ENCODE data around the gene IRX3. TPM values are rescaled to one million over a fixed set of nuclear protein-coding genes. Genes with fewer than 3 reads are reported as not detected.

IRX3 gene
- total RNA-seq (2022; extraction: Qiagen RNA extraction) = 5.2 to 8.1 TPM (median 7.0 TPM) in 5 replicates

GRCh38 chr16:54286366-54287130, at the start of gene IRX3:
Gene IRX3, minus strand, starts transcription at chr16:54286787. Its CDS starts 737 bp downstream, at chr16:54286050.

